HL-60 (cell line): Measurements from ENCODE around the gene WWP2.

Experiments
- SPI1 ChIP-seq: IDR thresholded peaks from 2 replicates; pipeline ENCODE4 v1.6.1; 2012; ENCODE audit warnings: low read depth, mild to moderate bottlenecking, borderline replicate concordance
- TF ChIP-seq, protein P1 (sequence below): IDR thresholded peaks from one replicate; pipeline ENCODE4 v1.5.1; 2011; ENCODE audit warnings: low read length, control low read depth, inconsistent platforms; ENCODE audit not compliant: insufficient read depth
- TF ChIP-seq, protein P2 (sequence below): IDR thresholded peaks from 2 replicates; pipeline ENCODE4 v1.6.1; 2012; ENCODE audit warnings: low read depth; ENCODE audit not compliant: insufficient replicate concordance

DNA sequence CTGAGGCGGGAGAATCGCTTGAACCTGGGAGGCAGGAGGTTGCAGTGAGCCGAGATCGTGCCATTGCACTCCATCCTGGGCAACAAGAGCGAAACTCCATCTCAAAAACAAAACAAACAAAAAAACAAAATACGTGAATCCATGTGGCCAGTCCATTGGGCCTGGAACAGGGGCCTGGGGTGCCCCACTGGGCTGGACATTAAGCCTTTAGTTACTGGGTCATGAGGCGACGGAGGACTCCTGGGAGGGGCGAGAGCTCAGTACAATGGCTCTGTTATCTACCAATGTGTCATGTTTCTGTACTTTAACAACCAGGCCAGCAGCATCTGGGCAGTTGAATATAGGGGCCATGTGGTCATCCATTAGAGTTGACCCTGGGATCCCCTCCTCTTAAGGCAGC, 170.1 kb downstream of the WWP2 start:
- TF ChIP-seq, protein P1, sequence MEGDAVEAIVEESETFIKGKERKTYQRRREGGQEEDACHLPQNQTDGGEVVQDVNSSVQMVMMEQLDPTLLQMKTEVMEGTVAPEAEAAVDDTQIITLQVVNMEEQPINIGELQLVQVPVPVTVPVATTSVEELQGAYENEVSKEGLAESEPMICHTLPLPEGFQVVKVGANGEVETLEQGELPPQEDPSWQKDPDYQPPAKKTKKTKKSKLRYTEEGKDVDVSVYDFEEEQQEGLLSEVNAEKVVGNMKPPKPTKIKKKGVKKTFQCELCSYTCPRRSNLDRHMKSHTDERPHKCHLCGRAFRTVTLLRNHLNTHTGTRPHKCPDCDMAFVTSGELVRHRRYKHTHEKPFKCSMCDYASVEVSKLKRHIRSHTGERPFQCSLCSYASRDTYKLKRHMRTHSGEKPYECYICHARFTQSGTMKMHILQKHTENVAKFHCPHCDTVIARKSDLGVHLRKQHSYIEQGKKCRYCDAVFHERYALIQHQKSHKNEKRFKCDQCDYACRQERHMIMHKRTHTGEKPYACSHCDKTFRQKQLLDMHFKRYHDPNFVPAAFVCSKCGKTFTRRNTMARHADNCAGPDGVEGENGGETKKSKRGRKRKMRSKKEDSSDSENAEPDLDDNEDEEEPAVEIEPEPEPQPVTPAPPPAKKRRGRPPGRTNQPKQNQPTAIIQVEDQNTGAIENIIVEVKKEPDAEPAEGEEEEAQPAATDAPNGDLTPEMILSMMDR, result no peak
- TF ChIP-seq, protein P2, sequence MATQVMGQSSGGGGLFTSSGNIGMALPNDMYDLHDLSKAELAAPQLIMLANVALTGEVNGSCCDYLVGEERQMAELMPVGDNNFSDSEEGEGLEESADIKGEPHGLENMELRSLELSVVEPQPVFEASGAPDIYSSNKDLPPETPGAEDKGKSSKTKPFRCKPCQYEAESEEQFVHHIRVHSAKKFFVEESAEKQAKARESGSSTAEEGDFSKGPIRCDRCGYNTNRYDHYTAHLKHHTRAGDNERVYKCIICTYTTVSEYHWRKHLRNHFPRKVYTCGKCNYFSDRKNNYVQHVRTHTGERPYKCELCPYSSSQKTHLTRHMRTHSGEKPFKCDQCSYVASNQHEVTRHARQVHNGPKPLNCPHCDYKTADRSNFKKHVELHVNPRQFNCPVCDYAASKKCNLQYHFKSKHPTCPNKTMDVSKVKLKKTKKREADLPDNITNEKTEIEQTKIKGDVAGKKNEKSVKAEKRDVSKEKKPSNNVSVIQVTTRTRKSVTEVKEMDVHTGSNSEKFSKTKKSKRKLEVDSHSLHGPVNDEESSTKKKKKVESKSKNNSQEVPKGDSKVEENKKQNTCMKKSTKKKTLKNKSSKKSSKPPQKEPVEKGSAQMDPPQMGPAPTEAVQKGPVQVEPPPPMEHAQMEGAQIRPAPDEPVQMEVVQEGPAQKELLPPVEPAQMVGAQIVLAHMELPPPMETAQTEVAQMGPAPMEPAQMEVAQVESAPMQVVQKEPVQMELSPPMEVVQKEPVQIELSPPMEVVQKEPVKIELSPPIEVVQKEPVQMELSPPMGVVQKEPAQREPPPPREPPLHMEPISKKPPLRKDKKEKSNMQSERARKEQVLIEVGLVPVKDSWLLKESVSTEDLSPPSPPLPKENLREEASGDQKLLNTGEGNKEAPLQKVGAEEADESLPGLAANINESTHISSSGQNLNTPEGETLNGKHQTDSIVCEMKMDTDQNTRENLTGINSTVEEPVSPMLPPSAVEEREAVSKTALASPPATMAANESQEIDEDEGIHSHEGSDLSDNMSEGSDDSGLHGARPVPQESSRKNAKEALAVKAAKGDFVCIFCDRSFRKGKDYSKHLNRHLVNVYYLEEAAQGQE, result no peak
- TF ChIP-seq SPI1, result no peak
